ENCODE data around the gene CHD9. TPM values are rescaled to one million over a fixed set of nuclear protein-coding genes. Genes with fewer than 3 reads are reported as not detected.
A peak's percentile ranks its signal among the peaks of the same experiment; 100 is the strongest.

Gene CHD9
- total RNA-seq, 1 donor from 2014 or later: 67.4 TPM

GRCh38 chr16:53085931-53086421 is 31.2 kb downstream of the CHD9 start:
- H3K27ac Mint-ChIP-seq: no peak overlapping the region

GRCh38 chr16:53087101-53087500 is 32.3 kb downstream of the CHD9 start:
- intact Hi-C loops (cut with micrococcal nuclease): no loop called here
- Mint-ChIP-seq H3K9me3 (no peaks in the 10 kb centered on the region), H3K4me3 (no peak overlapping the region), H3K27ac (peak overlapping the region; percentile 7), H3K36me3 (ENCODE audit: low read depth) (peaks cover 19% of the 10 kb centered on the region), H3K4me1 (peaks cover 45% of the 10 kb centered on the region), H3K27me3 (no peaks in the 10 kb centered on the region)
- no peak for DNase-seq
- POLR2A ChIA-PET: no interaction called here
- no peak for TF ChIP-seq CTCF (IDR thresholded peaks at IDR 0.05)
- CTCF ChIA-PET: interaction anchor here (2.2 kb wide), 1 partner anchor 32 kb away, joined by 5 read pairs; the partner anchor contains the start of gene CHD9
- no peak for ATAC-seq (ENCODE audit: low read depth)

More at GRCh38 chr16:53085931-53086421, 31.2 kb downstream of the CHD9 start:
- ChIA-PET POLR2A (interaction anchor here (0.5 kb wide), 1 partner anchor 27 kb away, joined by 3 read pairs; no protein-coding TSS in a partner anchor), CTCF (interaction anchor here (2.2 kb wide), 1 partner anchor 31 kb away, joined by 5 read pairs; the partner anchor contains the start of gene CHD9)
- Mint-ChIP-seq H3K27me3 (no peaks in the 10 kb centered on the region), H3K9me3 (no peaks in the 10 kb centered on the region), H3K4me3 (no peak overlapping the region), H3K4me1 (peaks cover 40% of the 10 kb centered on the region), H3K36me3 (ENCODE audit: low read depth) (peaks cover 21% of the 10 kb centered on the region)
- DNase-seq (no peak), ATAC-seq (ENCODE audit: low read depth) (no peak)
- no peak for TF ChIP-seq CTCF (IDR thresholded peaks at IDR 0.05)
- intact Hi-C loops (cut with micrococcal nuclease): no loop called here

GRCh38 chr16:53089434-53090285 is 34.9 kb downstream of the CHD9 start:
- peaks cover 7% of the 10 kb centered on the region for H3K36me3 Mint-ChIP-seq (ENCODE audit: low read depth)
- no peak for DNase-seq
- peak overlapping the region; percentile 87 for H3K27ac Mint-ChIP-seq
- H3K4me1 Mint-ChIP-seq: peaks cover 66% of the 10 kb centered on the region
- no peak for TF ChIP-seq CTCF (IDR thresholded peaks at IDR 0.05)
- no peaks in the 10 kb centered on the region for H3K27me3 Mint-ChIP-seq
- POLR2A ChIA-PET: interaction anchor here (0.9 to 1.7 kb wide), 4 partner anchors 10 to 24 kb away, joined by 3 to 7 read pairs (median 4); no protein-coding TSS in a partner anchor
- ATAC-seq (ENCODE audit: low read depth): no peak
- no peaks in the 10 kb centered on the region for H3K9me3 Mint-ChIP-seq
- CTCF ChIA-PET: interaction anchor here (1.3 to 1.4 kb wide), 2 partner anchors 35 to 70 kb away, joined by 3 to 5 read pairs; partner anchors contain the start of gene CHD9
- intact Hi-C loops (cut with micrococcal nuclease): no loop called here
- H3K4me3 Mint-ChIP-seq: no peak overlapping the region

GRCh38 chr16:53090286-53090590 is 35.4 kb downstream of the CHD9 start:
- Mint-ChIP-seq H3K4me3 (peak overlapping the region; percentile 79), H3K27ac (peak overlapping the region; percentile 87), H3K4me1 (peaks cover 71% of the 10 kb centered on the region), H3K27me3 (no peaks in the 10 kb centered on the region), H3K36me3 (ENCODE audit: low read depth) (peaks cover 7% of the 10 kb centered on the region), H3K9me3 (no peaks in the 10 kb centered on the region)
- intact Hi-C loops (cut with micrococcal nuclease): no loop called here
- DNase-seq (no peak), ATAC-seq (ENCODE audit: low read depth) (no peak)
- CTCF ChIA-PET: interaction anchor here (1.3 to 1.4 kb wide), 2 partner anchors 35 to 70 kb away, joined by 3 to 5 read pairs; partner anchors contain the start of gene CHD9
- no peak for TF ChIP-seq CTCF (IDR thresholded peaks at IDR 0.05)
- POLR2A ChIA-PET: interaction anchor here (0.7 to 1.7 kb wide), 5 partner anchors 9 to 32 kb away, joined by 3 to 7 read pairs (median 3); no protein-coding TSS in a partner anchor
